Breast epithelium (tissue), 3 donors: ENCODE measurements around the gene TANC1.

Source experiments
- CTCF ChIP-seq, 3 donors: fragments of 450-650 bp; IDR thresholded peaks; one replicate each; pipeline ENCODE4 v1.5.1; 2016 to 2017; ENCODE audit warnings: antibody characterized with exemption in 3 of 3, mild to moderate bottlenecking in 3 of 3, moderate library complexity in 3 of 3
- POLR2A ChIP-seq: fragments of 450-650 bp; IDR thresholded peaks from one replicate; pipeline ENCODE4 v1.6.1; 2016; ENCODE audit warnings: antibody characterized with exemption, mild to moderate bottlenecking, moderate library complexity

- TF ChIP-seq POLR2A, result no peak
- TF ChIP-seq CTCF (IDR thresholded peaks at IDR 0.05), result no peak
These were observed 75.3 kb downstream of the TANC1 start for GRCh38 chr2:159043710-159044109.
